ENCODE measurements around the gene ZDHHC14. TPM values are rescaled to one million over a fixed set of nuclear protein-coding genes. Genes with fewer than 3 reads are reported as not detected.

The ZDHHC14 gene
- total RNA-seq, 1 experiment from 2014 or later, result 1.7 TPM

DNA sequence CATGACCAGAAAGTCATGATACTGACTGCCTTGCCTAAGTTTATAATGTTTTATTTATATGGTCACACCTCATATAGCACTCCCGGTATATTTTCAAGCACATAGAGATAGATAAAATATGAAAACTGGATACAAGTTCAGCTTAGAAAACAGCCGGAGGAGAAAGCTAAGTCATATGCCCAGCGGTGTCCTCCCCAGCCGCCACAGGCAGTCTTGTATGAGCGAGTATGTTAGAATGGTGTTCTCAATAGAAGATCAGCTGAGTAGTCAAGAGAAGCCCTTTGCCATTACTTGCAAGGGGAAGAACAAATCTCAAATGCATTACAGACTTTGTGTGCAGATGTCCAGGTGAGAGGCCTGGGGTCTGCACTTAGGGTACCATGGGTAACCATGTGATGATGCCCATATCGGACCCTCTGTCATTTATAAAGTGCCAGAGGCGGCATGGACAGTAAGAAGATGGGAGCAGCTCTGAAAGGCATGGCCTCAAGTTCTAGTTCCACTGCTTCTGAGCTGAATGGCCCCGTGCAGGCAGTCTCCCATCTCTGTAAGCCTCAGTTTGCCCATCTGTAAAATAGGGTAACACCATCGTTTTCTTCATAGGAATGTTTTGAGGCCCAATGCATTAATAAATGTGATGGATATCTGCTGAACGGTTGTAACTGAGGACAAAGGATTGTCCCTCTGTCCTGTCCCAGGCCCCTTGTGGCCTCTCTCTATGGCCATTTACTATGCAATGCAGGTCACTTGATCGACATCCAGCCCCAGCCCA, 246.4 kb downstream of the ZDHHC14 start:
- H3T11ph ChIP-seq (ENCODE audit: low read length), result no peak overlapping the region
- H4K20me1 ChIP-seq (ENCODE audit: control insufficient read depth, insufficient read depth, insufficient read length), result no peaks in the 10 kb centered on the region
- no peak overlapping the region for H2BK5ac ChIP-seq (ENCODE audit: insufficient read length, low read length)
- no peak overlapping the region for H3K18ac ChIP-seq (ENCODE audit: insufficient read length, low read depth, low read length)
- H4K91ac ChIP-seq (ENCODE audit: insufficient read length, low read depth, low read length), result no peak overlapping the region
- Mint-ChIP-seq H3K36me3 (ENCODE audit: insufficient read depth in 1 of 3, low read depth in 3 of 3) (peaks cover 0 to 7% (median 0%) of the 10 kb centered on the region in 3 experiments; a peak in 1 of 7 replicates), H3K27ac (no peak overlapping the region), H3K27me3 (ENCODE audit: low read depth) (no peaks in the 10 kb centered on the region; the same call in 1 of the 2 replicates), H3K9me3 (peaks cover 0 to 3% of the 10 kb centered on the region in 2 experiments; a peak in 2 of 5 replicates), H3K4me3 (no peak overlapping the region), H3K4me1 (peaks cover 24 to 31% of the 10 kb centered on the region in 2 experiments)
- no peak overlapping the region for H2BK20ac ChIP-seq (ENCODE audit: low read depth, low read length, poor library complexity, severe bottlenecking)
- H2BK120ac ChIP-seq (ENCODE audit: low read depth, low read length, poor library complexity, severe bottlenecking), result no peak overlapping the region
- WGBS (ENCODE audit: extremely low coverage, insufficient read length, low lambda C conversion rate), result no CpG with 5 or more reads among the region's 11 CpGs
- peaks cover 8% of the 10 kb centered on the region; the same call in 1 of the 2 replicates for H3K4me1 ChIP-seq (ENCODE audit: insufficient read depth, low read length)
- H2AK5ac ChIP-seq (ENCODE audit: insufficient read length, low read length), result no peak overlapping the region
- H3K14ac ChIP-seq (ENCODE audit: insufficient read depth, low read length), result no peak overlapping the region
- no peaks in the 10 kb centered on the region for H3K79me2 ChIP-seq (ENCODE audit: insufficient read depth, low read length)
- H3K9ac ChIP-seq (ENCODE audit: extremely low read depth, insufficient read length, low read length), result no peak overlapping the region
- H3K4me2 ChIP-seq (ENCODE audit: insufficient read depth, insufficient read length, low read length), result no peak overlapping the region
- no peak overlapping the region for H3K56ac ChIP-seq (ENCODE audit: insufficient read length, low read depth, low read length)
- no peaks in the 10 kb centered on the region for H3K27me3 ChIP-seq (ENCODE audit: insufficient read depth, low read length)
- no peaks in the 10 kb centered on the region for H3K9me3 ChIP-seq (ENCODE audit: control insufficient read depth, low read depth, low read length)
- no peak overlapping the region for H3K23ac ChIP-seq (ENCODE audit: insufficient read length, low read depth, low read length)
- no peak overlapping the region for H2AFZ ChIP-seq (ENCODE audit: low read length)
- H3K79me1 ChIP-seq (ENCODE audit: insufficient read depth, low read depth, low read length, poor library complexity, severe bottlenecking), result no peaks in the 10 kb centered on the region
- TF ChIP-seq, protein P1, sequence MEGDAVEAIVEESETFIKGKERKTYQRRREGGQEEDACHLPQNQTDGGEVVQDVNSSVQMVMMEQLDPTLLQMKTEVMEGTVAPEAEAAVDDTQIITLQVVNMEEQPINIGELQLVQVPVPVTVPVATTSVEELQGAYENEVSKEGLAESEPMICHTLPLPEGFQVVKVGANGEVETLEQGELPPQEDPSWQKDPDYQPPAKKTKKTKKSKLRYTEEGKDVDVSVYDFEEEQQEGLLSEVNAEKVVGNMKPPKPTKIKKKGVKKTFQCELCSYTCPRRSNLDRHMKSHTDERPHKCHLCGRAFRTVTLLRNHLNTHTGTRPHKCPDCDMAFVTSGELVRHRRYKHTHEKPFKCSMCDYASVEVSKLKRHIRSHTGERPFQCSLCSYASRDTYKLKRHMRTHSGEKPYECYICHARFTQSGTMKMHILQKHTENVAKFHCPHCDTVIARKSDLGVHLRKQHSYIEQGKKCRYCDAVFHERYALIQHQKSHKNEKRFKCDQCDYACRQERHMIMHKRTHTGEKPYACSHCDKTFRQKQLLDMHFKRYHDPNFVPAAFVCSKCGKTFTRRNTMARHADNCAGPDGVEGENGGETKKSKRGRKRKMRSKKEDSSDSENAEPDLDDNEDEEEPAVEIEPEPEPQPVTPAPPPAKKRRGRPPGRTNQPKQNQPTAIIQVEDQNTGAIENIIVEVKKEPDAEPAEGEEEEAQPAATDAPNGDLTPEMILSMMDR (conservative IDR thresholded peaks at IDR 0.05), result no peak
- no peak overlapping the region for H4K8ac ChIP-seq (replicated peaks; ENCODE audit: insufficient read length, low read depth, low read length)
- H3K27ac ChIP-seq (ENCODE audit: insufficient read length, low read depth, low read length), result no peak overlapping the region
- H2BK15ac ChIP-seq (ENCODE audit: low read depth, low read length), result no peak overlapping the region
- no peak overlapping the region for H2BK12ac ChIP-seq (ENCODE audit: insufficient read length, low read depth, low read length)
- DNase-seq, result no peak
- no peak overlapping the region for H3K4ac ChIP-seq (ENCODE audit: low read depth, low read length)
- no peak overlapping the region for H4K5ac ChIP-seq (ENCODE audit: insufficient read length, low read depth, low read length)
- no peaks in the 10 kb centered on the region for H3K23me2 ChIP-seq (ENCODE audit: insufficient read length, low read depth, low read length, poor library complexity, severe bottlenecking)

Measured in H9 (cell line).